ENCODE measurements around the gene OR7C2.

The OR7C2 gene

DNA sequence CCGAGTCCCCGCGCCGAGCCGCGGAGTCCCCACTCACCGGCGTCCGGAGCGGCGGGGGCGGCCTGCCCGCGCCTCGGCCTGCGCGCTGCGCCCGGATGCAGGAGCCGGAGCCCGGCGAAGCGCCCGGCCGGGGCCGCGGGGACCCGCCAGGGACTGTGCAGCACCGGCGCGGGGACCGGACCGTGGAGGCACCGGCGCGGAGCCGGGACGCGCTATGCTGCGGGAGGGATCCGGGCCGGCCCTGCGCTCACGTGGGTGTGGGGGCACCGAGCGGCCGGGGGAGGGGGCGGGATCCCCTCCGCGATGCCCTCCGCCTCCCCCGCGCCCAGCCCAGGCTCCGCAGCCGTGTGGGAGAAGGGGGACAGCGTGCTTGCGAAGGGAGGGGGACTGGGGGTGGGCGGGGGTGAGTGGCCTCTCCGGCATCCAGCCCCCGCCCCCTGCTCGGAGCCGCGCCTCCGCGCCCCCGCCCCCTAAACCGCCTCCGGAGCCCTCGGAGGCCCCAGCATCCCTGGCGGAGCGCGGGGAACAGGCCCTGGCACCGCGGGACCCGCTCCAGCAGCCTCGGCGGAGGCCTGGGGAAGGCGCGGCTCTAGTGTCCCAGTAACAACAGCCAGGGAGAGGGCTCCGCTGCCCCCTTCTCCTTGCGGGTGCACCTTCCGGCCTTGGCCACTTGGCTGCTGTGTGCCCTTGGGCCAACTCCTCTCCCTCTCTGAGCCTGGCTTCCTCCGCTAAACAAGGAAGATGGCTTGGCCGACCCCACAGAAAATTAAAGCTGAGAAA, 38.4 kb downstream of the OR7C2 start, which contains the start of gene SLC1A6:
SLC1A6 (minus strand) TSS at position 389 of the 780 bp plus-strand sequence. CDS start 6,954 bp downstream, outside the sequence.
- Histone ChIP-seq H3K9me3 (ENCODE audit: low read length) (no peaks in the 10 kb centered on the region), H3K27me3 (ENCODE audit: control insufficient read depth in 1 of 2, insufficient read depth in 2 of 2, low read length in 2 of 2) (peaks cover 12 to 27% of the 10 kb centered on the region in 2 donors), H3K4me1 (ENCODE audit: insufficient read depth, low read length) (no peaks in the 10 kb centered on the region), H3K4me3 (ENCODE audit: low read depth in 1 of 2, low read length in 2 of 2) (no peak within 1 kb of the TSS), H3K27ac (ENCODE audit: low read depth, low read length) (no peak within 1 kb of the TSS), H3K9ac (ENCODE audit: low read length) (no peak within 1 kb of the TSS), H3K36me3 (ENCODE audit: insufficient read depth, low read length) (no peaks in the 10 kb centered on the region)

GRCh38 chr19:14985133-14985532, 43.8 kb downstream of the OR7C2 start:
- no peak overlapping the region for H3K27ac ChIP-seq (ENCODE audit: low read depth, low read length)
- H3K4me3 ChIP-seq (ENCODE audit: low read depth in 1 of 2, low read length in 2 of 2): no peak overlapping the region
- H3K36me3 ChIP-seq (ENCODE audit: insufficient read depth, low read length): no peaks in the 10 kb centered on the region
- H3K4me1 ChIP-seq (ENCODE audit: insufficient read depth, low read length): no peaks in the 10 kb centered on the region
- no peaks in the 10 kb centered on the region for H3K9me3 ChIP-seq (ENCODE audit: low read length)
- peaks cover 0 to 4% of the 10 kb centered on the region in 2 donors for H3K27me3 ChIP-seq (ENCODE audit: control insufficient read depth in 1 of 2, insufficient read depth in 2 of 2, low read length in 2 of 2)
- H3K9ac ChIP-seq (ENCODE audit: low read length): no peak overlapping the region

Data from muscle layer of colon (tissue), 2 donors.